GM21529 (cell line): ENCODE data around the gene SPRED1.
"Not testable (repeated sequence)": the region's sequence is repeated elsewhere in the genome, so short reads cannot be mapped to it uniquely, and the experiment has no call there.

Experiments
- ATAC-seq: cut with Tn5 transposase; IDR thresholded peaks from one replicate; pipeline ENCODE4 v1.9.1; 2021; ENCODE audit not compliant: unreplicated experiment

Gene SPRED1

GRCh38 chr15:38277281-38277680, 24.6 kb downstream of the SPRED1 start:
- ATAC-seq = not testable (repeated sequence)

GRCh38 chr15:38281031-38281430, 28.4 kb downstream of the SPRED1 start:
- ATAC-seq = no peak

- no peak for ATAC-seq
Measured at GRCh38 chr15:38283010-38283409, 30.4 kb downstream of the SPRED1 start.

DNA sequence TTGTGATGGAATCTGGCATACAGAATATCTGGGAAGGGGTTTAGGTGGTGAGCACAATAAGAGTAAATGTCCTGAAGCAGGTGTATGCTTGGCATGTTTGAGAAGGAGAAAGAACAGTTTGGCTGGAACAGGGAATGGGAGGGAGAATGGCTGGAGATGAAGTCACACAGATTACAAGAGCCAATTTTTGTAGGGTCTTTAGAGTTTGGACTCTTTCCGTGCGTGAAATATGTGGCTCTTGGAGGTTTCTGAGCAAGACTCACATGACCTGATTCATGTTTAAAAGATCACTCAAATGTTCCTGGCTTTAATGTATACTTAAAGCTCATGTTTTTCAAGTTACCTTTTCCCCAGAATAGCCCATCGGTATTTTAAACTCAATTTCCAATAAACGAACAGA, 32.8 kb downstream of the SPRED1 start:
- ATAC-seq = no peak

- ATAC-seq = no peak
Measured at GRCh38 chr15:38294126-38294525, 41.5 kb downstream of the SPRED1 start.

DNA sequence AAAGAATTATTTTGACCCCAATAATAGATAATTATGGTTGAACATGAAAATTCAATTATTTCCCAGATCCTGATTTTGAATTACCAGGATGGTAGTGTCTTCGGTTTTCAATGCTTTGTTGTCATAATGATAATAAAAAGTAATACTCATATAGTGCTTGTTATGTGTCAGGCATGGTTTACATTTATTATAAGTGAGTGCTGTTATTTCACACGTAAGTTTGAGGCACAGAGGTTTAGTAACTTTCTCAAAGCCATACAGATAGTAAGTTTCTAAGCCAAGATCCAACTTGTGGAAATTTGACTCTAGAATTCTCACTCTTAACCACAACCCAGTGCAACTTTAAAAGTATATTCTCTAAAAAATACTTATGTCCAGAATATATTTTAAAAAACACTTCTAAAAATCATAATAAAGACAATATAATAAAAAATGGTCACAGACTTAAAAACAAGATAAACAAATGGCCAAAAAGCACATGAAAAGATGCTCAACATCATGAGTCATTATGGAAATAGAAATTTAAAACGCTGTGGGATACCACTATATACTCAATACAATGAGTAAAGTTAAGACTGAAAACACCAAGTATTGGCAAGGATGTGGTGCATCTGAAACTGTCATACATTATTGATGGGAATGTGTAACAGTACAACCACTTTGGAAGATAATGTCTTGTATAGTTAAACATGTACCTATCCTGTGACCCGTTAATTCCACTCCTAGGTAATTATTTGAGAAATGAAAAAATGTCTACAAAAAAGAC, 45.2 kb downstream of the SPRED1 start:
- ATAC-seq = peak; percentile 63

DNA sequence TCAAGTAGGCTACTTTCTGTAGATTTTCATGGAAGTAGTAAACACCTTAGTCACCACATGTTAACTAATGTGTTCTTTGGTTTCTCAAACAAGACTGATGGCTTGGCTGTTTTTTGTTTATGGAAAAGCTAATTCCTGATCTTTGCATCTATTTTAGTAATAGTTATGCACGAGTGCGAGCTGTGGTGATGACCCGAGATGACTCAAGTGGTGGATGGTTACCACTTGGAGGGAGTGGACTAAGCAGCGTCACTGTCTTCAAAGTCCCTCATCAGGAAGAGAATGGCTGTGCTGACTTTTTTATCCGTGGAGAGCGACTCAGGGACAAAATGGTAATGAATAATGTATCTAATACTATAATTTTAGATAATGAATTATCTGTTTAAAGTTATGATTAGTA, 46.6 kb downstream of the SPRED1 start:
- no peak for ATAC-seq

GRCh38 chr15:38300395-38300794, 47.8 kb downstream of the SPRED1 start:
- ATAC-seq = no peak

DNA sequence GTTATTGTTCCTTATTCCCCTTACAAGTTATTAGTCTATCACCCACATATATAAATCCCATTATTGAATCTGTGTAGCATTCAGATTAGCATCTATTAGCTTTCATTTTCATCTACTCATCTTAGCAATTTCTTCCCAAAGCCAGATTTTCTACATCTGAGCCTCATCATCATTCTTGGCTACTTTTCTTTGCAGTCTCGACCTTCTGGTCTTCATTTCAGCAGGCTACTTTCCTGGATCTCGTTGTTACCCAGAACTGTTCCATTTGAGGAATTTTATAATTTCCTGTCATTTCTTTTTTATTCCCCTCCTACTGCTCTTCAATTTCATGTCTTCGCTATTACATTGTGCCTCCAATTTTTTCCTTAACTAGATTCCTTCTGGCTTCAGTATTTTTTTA, 51.8 kb downstream of the SPRED1 start:
- no peak for ATAC-seq

DNA sequence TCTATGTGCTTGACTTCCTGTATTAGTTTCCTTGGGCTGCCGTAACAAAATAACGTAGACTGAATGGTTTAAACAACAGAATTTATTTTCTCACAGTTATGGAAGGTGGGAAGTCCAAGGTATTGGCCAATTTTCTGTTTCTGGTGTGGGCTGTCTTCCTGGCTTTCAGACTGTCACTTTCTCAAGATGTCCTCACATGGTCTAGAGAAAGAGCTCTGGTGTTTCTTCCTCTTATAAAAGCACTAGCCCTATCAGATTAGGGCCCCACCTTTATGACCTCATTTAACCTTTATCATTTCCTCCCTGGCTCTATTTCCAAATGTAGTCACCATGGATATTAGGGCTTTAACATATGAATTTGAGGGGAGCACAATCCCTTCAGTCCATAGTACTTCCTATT, 54.6 kb downstream of the SPRED1 start:
- no peak for ATAC-seq

DNA sequence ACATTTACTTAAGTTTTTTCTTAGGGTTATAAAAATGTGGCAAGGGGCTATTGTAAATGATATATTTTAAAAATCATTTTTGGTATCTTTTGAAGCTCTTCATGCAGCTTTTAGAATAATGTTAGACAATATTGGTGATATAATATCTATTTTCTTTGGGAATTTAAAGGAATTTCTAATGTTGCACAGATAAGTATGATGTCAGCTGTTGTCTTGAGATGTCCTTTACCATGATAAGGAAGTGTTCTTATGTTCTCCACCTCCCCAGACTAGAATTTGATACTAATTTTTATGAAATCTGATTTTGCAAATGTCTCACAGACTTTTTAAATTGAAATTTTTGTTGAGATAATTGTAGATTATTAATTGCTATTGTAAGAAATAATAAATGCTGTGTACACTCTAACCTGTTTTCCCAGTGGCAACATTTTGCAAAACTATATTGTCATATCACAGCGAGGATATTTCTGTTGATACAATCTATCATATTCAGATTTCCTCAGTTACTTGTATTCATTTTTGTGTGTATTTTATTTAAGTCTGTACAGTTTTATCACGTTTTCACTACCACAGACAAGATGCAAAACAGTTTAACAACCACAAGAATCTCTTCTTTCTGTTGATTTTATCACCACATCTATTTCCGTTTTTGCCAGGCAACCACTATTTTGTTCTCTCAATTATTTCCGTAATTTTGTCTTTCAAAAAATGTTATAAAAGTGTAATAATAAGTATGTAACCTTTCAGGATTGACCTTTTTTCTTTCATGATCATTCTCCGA, 55.4 kb downstream of the SPRED1 start:
- ATAC-seq = no peak

DNA sequence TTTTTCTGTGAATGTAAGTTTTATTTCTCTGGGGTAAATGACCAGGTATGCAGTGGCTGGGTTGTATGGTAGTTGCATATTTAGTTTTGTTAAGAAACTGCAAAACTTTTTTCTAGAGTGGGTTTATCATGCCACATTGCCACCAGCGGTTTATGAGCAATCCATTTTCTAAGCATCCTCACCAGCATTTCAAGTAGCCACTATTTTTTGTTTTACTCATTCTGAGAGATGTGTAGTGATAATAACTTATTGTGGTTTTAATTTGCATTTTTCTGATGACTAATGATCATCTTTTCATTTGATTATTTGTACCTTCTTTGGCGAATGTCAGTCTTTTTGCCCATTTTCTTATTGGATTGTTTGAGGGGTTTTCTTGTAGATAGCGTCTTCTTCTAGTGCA, 56.2 kb downstream of the SPRED1 start:
- no peak for ATAC-seq

DNA sequence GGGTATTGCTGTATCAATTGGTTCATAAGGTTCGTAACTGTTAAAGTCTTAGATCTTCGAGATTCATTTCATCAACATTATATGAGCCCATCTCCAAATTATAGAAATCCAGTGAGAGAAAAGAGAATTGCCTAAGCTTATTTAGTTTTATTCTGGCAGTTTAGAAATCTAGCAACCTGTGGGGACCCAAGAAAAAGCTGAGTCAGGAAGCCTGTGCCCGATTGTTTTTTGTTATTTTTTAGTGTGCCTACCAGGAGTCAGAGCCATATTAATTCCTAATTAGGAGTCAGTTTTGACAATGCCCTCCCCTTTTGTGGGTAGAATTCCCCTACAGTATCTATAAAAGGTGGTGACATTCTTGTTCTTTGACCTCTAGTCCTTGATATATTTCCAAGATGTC, 59.6 kb downstream of the SPRED1 start:
- no peak for ATAC-seq

GRCh38 chr15:38316311-38316710, 63.7 kb downstream of the SPRED1 start:
- no peak for ATAC-seq

DNA sequence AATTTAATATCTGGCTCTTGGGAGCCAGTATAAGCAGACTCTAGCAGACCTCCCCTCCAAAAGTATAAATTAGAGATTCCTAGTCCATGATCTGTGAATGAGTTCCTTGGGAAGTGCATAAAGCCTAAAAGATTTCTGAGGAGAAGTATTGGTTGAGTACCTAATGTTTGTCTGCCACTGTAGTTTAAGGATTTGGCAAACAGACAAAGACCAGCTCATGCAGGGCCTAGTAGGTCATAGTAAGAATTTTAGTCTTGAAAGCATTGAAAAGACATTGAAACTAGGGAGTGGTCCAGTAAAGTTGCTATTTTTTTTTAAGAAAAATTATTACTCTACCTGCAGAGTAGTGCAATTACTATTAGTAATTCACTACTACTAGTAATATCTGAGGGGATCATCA, 67.5 kb downstream of the SPRED1 start:
- ATAC-seq = no peak

- no peak for ATAC-seq
Measured at GRCh38 chr15:38320866-38321265, 68.2 kb downstream of the SPRED1 start.

DNA sequence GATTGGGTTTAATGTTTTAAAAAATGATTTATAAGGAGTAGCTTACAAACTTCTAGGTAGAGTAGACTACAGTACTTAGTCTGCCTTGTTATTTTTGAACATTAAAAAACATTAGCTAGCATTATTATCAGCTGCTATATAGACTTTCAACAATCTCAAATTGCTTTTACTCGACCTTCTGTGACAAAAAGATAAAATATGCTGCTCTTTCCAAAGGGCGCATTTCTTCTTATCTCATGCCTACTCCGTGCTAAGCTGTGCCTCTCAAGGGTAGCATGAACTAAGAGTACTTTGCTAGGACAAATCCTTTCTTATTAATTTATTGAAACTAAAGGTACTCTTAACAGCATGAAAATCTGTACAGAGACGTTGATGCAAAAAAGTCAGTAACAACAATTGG, 71.3 kb downstream of the SPRED1 start:
- ATAC-seq = no peak

DNA sequence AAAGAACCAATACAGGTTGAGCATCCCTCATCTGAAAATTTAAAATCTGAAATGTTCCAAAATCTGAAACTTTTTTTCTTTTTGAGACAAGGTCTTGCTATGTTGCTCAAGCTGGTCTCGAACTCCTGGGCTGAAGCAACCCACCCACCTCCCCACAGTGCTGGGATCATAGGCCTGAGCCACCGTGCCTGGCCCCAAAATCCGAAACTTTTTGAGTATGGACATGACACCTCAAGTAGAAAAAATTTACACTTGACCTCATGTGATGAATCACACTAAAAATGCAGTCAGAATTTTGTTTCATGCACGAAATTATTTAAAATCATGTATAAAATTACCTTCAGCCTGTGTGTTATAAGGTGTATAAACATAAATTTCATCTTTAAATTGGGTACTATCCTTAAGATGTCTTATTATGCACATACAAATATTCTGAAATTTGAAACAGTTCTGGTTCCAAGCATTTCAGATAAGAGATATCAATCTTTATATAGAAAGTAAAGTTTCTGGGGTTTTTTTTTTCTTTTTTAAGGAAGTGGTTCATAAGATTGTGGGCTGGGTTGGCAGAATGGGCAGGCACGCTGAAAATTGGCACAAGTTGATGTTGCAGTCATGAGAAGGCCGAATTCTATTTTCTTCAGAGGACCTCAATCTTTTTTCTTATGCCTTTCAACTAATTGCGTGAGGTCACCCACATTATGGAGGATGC, 72.5 kb downstream of the SPRED1 start:
- no peak for ATAC-seq

DNA sequence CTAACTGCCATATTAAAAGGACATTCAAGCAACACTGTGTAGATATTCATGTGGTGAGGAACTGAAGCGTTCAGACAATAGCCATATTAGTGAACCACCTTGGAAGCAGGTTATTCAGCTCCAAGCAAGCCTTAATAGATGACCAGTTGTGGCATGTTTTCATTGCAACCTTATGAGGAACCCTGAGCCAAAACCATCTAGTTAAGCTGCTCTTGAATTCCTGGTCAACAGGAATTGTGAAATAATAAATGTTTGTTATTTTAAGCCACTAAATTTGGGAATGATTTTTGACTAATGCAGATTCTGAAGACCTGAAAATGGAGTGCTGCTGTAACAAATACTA, 73.0 kb downstream of the SPRED1 start:
- no peak for ATAC-seq

- ATAC-seq = no peak
Measured at GRCh38 chr15:38332711-38333110, 80.1 kb downstream of the SPRED1 start.

- ATAC-seq = no peak
Measured at GRCh38 chr15:38335116-38335515, 82.5 kb downstream of the SPRED1 start.

DNA sequence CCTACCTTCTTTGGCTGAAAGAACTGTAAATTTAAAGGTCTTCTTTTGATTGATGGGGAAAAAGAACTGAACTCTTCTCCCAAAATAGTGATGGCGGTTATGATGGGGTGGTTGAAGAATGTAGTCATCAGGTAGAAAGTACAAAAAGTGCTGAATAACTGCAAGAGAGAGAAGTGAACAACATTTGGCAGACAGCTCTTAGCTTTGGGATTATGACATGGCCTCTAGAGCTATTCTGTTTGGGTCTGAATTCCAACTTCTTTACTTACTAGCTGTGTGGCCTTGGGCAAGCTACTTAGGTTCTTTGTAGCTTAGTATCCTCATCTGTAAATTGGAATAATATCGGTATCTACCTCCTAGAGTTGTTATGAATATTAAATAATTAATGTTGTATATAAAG, 91.7 kb downstream of the SPRED1 start:
- no peak for ATAC-seq
